IMR-90 (cell line): ENCODE data around the gene NRF1. TPM values are rescaled to one million over a fixed set of nuclear protein-coding genes. Genes with fewer than 3 reads are reported as not detected.
A peak's percentile ranks its signal among the peaks of the same experiment; 100 is the strongest.

Experiments
- ATAC-seq: fragments of 200-7000 bp; cut with Tn5 transposase; 2 replicates; pipeline ENCODE4 v1.9.1; 2020; ENCODE audit warnings: low read depth, mild to moderate bottlenecking, moderate library complexity
- BruUV-seq: library from RNA; stranded (reverse); fragments of 400-500 nt; replicated peaks from 2 replicates; lab custom pipeline; 2021; lab: Mats Ljungman, UMichigan
- CTCF ChIA-PET: fragments of 300-600 bp; formaldehyde crosslinking; extraction: SDS; loops from one replicate; lab custom pipeline; 2021; ENCODE audit warnings: antibody characterized with exemption; lab: Yijun Ruan, JAX
- POLR2A ChIA-PET: fragments of 300-600 bp; sonication (Branson Sonifier 250); formaldehyde crosslinking; loops from one replicate; lab custom pipeline; 2022; ENCODE audit warnings: antibody characterized with exemption; ENCODE audit not compliant: unreplicated experiment; lab: Charles Lee
- DNase-seq: peaks from one replicate; pipeline ENCODE4 v3.0.0; 2013
- H2AFZ ChIP-seq: replicated peaks from 2 replicates; pipeline ENCODE3; 2013; ENCODE audit warnings: low read length, mild to moderate bottlenecking; ENCODE audit not compliant: poor library complexity
- H2AK5ac ChIP-seq: 2 replicates; pipeline ENCODE4 v1.6.1; 2013; ENCODE audit warnings: low read depth, low read length, inconsistent platforms
- H2AK9ac ChIP-seq: replicated peaks from 2 replicates; pipeline ENCODE3; 2013; ENCODE audit warnings: mild to moderate bottlenecking, low read depth, low read length, moderate library complexity; ENCODE audit not compliant: poor library complexity
- H2BK120ac ChIP-seq: 2 replicates; pipeline ENCODE4 v1.6.1; 2013; ENCODE audit warnings: low read depth, low read length, inconsistent platforms
- H2BK15ac ChIP-seq: 3 replicates; pipeline ENCODE4 v1.6.1; 2013; ENCODE audit warnings: low read depth, low read length, inconsistent platforms
- H2BK20ac ChIP-seq: 2 replicates; pipeline ENCODE4 v1.6.1; 2013; ENCODE audit warnings: low read depth, mild to moderate bottlenecking, inconsistent platforms, low read length, moderate library complexity
- H2BK5ac ChIP-seq: 2 replicates; pipeline ENCODE4 v1.6.1; 2013; ENCODE audit warnings: mild to moderate bottlenecking, low read depth, low read length, inconsistent platforms; ENCODE audit not compliant: poor library complexity, severe bottlenecking
- H3K14ac ChIP-seq: replicated peaks from 2 replicates; pipeline ENCODE4 v1.6.1; 2013; ENCODE audit warnings: low read depth, low read length, inconsistent platforms
- H3K18ac ChIP-seq: 2 replicates; pipeline ENCODE4 v1.6.1; 2013; ENCODE audit warnings: low read depth, low read length, control low read depth
- H3K23ac ChIP-seq: 2 replicates; pipeline ENCODE4 v1.6.1; 2013; ENCODE audit warnings: low read depth, low read length, inconsistent platforms
- H3K27ac ChIP-seq: 2 replicates; pipeline ENCODE4 v1.5.1; 2013; ENCODE audit warnings: mild to moderate bottlenecking, control low read depth, low read length; ENCODE audit not compliant: insufficient read depth
- H3K27me3 ChIP-seq: 2 replicates; pipeline ENCODE4 v1.6.1; 2013; ENCODE audit warnings: low read length; ENCODE audit not compliant: control insufficient read depth, insufficient read depth
- H3K36me3 ChIP-seq: 2 replicates; pipeline ENCODE4 v1.6.1; 2013; ENCODE audit warnings: low read length, mixed read lengths; ENCODE audit not compliant: control insufficient read depth, insufficient read depth
- H3K4ac ChIP-seq: 2 replicates; pipeline ENCODE4 v1.6.1; 2013; ENCODE audit warnings: low read depth, low read length, inconsistent platforms
- H3K4me1 ChIP-seq: 2 replicates; pipeline ENCODE4 v1.6.1; 2013; ENCODE audit warnings: low read length, mixed read lengths; ENCODE audit not compliant: control insufficient read depth, insufficient read depth
- H3K4me2 ChIP-seq: 2 replicates; pipeline ENCODE4 v1.6.1; 2013; ENCODE audit warnings: low read depth, mild to moderate bottlenecking, control low read depth, low read length, moderate library complexity
- H3K4me3 ChIP-seq: 2 replicates; pipeline ENCODE4 v1.5.1; 2013; ENCODE audit warnings: low read depth, mild to moderate bottlenecking, control low read depth, low read length, moderate library complexity; ENCODE audit not compliant: insufficient read depth
- H3K56ac ChIP-seq: 2 replicates; pipeline ENCODE4 v1.6.1; 2013; ENCODE audit warnings: low read length, inconsistent platforms; ENCODE audit not compliant: insufficient read depth; ENCODE audit errors: extremely low read depth
- H3K79me1 ChIP-seq, 2 experiments: 2 replicates each; pipeline ENCODE4 v1.6.1; 2013; ENCODE audit warnings: low read length in 2 of 2, inconsistent platforms in 1 of 2, low read depth in 1 of 2
- H3K9ac ChIP-seq: 2 replicates; pipeline ENCODE4 v1.6.1; 2013; ENCODE audit warnings: low read depth, low read length, control low read depth
- H3K9me1 ChIP-seq: 2 replicates; pipeline ENCODE4 v1.6.1; 2013; ENCODE audit warnings: low read length, inconsistent platforms; ENCODE audit not compliant: insufficient read depth
- H3K9me3 ChIP-seq: 2 replicates; pipeline ENCODE4 v1.6.1; 2013; ENCODE audit warnings: low read length; ENCODE audit not compliant: control insufficient read depth, insufficient read depth
- H4K20me1 ChIP-seq: 2 replicates; pipeline ENCODE4 v1.6.1; 2013; ENCODE audit warnings: low read length, inconsistent platforms; ENCODE audit not compliant: insufficient read depth
- H4K5ac ChIP-seq: 2 replicates; pipeline ENCODE4 v1.6.1; 2013; ENCODE audit warnings: mild to moderate bottlenecking, low read depth, low read length, control low read depth
- H4K8ac ChIP-seq, 2 experiments: 2 replicates each; pipeline ENCODE4 v1.6.1; 2013; ENCODE audit warnings: low read depth in 2 of 2, low read length in 2 of 2, control low read depth in 1 of 2, inconsistent platforms in 1 of 2
- H4K91ac ChIP-seq: 2 replicates; pipeline ENCODE4 v1.6.1; 2013; ENCODE audit warnings: low read depth, low read length, inconsistent platforms; ENCODE audit not compliant: insufficient read depth
- CEBPB ChIP-seq: IDR thresholded peaks from 2 replicates; pipeline ENCODE4 v1.6.1; 2012; ENCODE audit warnings: low read depth, low read length, improper control_type of control experiment
- MAZ ChIP-seq: IDR thresholded peaks from 2 replicates; pipeline ENCODE4 v1.6.1; 2012; ENCODE audit warnings: low read depth, mild to moderate bottlenecking, low read length, improper control_type of control experiment, moderate library complexity, borderline replicate concordance
- WGBS, 2 experiments: methylation state at CpG; one replicate each; pipeline versions ENCODE4 v1.1.5 to v1.1.7; 2013; ENCODE audit warnings: missing lambda C conversion rate in 2 of 2; ENCODE audit not compliant: insufficient read length in 1 of 2; ENCODE audit errors: extremely low coverage in 2 of 2; 5-methylcytosine and 5-hydroxymethylcytosine counted together
- dilution Hi-C: fragments of 300-500 bp; cut with HindIII; formaldehyde crosslinking; loops from one replicate; pipeline ENCODE4 v1.14.3; 2018; ENCODE audit warnings: low sequenced_read_pairs; ENCODE audit not compliant: unreplicated experiment
- in situ Hi-C: fragments of 300-500 bp; cut with MboI; formaldehyde crosslinking; loops from 3 replicates; pipeline ENCODE4 v1.14.3; 2019; ENCODE audit warnings: low sequenced_read_pairs, inconsistent platforms, mixed read lengths
- intact Hi-C: fragments of 100-400 bp; cut with micrococcal nuclease; formaldehyde crosslinking; loops from 2 replicates; pipeline ENCODE4 v1.10.0; 2022
- polyA plus RNA-seq, 3 experiments: library from polyadenylated mRNA; depleted of rRNA; stranded (reverse); fragments of >200 nt; gene quantifications; 2 replicates each; pipeline ENCODE4 v1.2.3, GENCODE V29; 2012; ENCODE audit warnings: low replicate concordance in 1 of 3
- total RNA-seq: library from RNA; depleted of rRNA; stranded (reverse); fragments of >200 nt; gene quantifications from 2 replicates; pipeline ENCODE4 v1.2.3, GENCODE V29; 2012
- TF ChIP-seq, protein P1 (sequence below): fragments of 150-350 bp; IDR thresholded peaks from 2 replicates; pipeline ENCODE4 v1.6.1; 2016; ENCODE audit warnings: low read depth, mild to moderate bottlenecking, low read length, moderate library complexity, borderline replicate concordance

The NRF1 gene
- total and polyA plus RNA-seq, 2 of the 4 experiments (the other 2 are of a cell fraction) = 11.4 to 15.8 TPM

- TF ChIP-seq MAZ (no peak), CEBPB (peak; percentile 76)
- TF ChIP-seq, protein P1, sequence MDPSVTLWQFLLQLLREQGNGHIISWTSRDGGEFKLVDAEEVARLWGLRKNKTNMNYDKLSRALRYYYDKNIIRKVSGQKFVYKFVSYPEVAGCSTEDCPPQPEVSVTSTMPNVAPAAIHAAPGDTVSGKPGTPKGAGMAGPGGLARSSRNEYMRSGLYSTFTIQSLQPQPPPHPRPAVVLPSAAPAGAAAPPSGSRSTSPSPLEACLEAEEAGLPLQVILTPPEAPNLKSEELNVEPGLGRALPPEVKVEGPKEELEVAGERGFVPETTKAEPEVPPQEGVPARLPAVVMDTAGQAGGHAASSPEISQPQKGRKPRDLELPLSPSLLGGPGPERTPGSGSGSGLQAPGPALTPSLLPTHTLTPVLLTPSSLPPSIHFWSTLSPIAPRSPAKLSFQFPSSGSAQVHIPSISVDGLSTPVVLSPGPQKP = no peak
- no peak overlapping the region for H2AK5ac ChIP-seq
- no peak overlapping the region for H3K56ac ChIP-seq
- no peak overlapping the region for H4K8ac ChIP-seq
- no peak overlapping the region for H2BK20ac ChIP-seq
- WGBS, 2 experiments = no CpG with 5 or more reads among the region's 5 CpGs
- no peak overlapping the region for H2AK9ac ChIP-seq
- H3K79me1 ChIP-seq = peaks cover 2 to 15% of the 10 kb centered on the region in 2 experiments; a peak in 3 of 4 replicates
- POLR2A ChIA-PET = no interaction called here
- no peak overlapping the region for H3K4ac ChIP-seq
- no peak overlapping the region for H3K4me3 ChIP-seq
- H3K23ac ChIP-seq = no peak overlapping the region
- H3K4me1 ChIP-seq = peaks cover 2% of the 10 kb centered on the region
- dilution Hi-C loops (no loop called here), in situ Hi-C loops (no loop called here), intact Hi-C loops (no loop called here)
- H3K9ac ChIP-seq = no peak overlapping the region
- H2BK120ac ChIP-seq = no peak overlapping the region
- no peak overlapping the region for H2BK15ac ChIP-seq
- H3K9me1 ChIP-seq = peaks cover 11% of the 10 kb centered on the region
- H3K9me3 ChIP-seq = no peaks in the 10 kb centered on the region
- BruUV-seq = no TSS peak
- ATAC-seq (no peak), DNase-seq (no peak)
- H3K36me3 ChIP-seq = peaks cover 9% of the 10 kb centered on the region
- no peak overlapping the region for H3K27ac ChIP-seq
- no peaks in the 10 kb centered on the region for H4K20me1 ChIP-seq
- no peak overlapping the region for H3K14ac ChIP-seq
- CTCF ChIA-PET = no interaction called here
- H4K5ac ChIP-seq = no peak overlapping the region
- H3K18ac ChIP-seq = no peak overlapping the region
- no peak overlapping the region for H4K91ac ChIP-seq
- no peak overlapping the region for H2BK5ac ChIP-seq
- H3K27me3 ChIP-seq = no peaks in the 10 kb centered on the region
- H3K4me2 ChIP-seq = no peak overlapping the region
- no peak overlapping the region for H2AFZ ChIP-seq
Observed at GRCh38 chr7:129688503-129689222, 77.1 kb downstream of the NRF1 start.
